ENCODE measurements around the gene GPATCH4.

GPATCH4 gene

GRCh38 chr1:156544592-156545102 lies 56.6 kb downstream of the GPATCH4 start:
- DNase-seq (ENCODE audit: low read depth) = no peak
- H3K36me3 ChIP-seq (ENCODE audit: control insufficient read depth, insufficient read depth, low read length, severe bottlenecking) = no peaks in the 10 kb centered on the region

More at GRCh38 chr1:156544592-156545102, 56.6 kb downstream of the GPATCH4 start:
- Histone ChIP-seq H3K9ac (ENCODE audit: low read length) (no peak overlapping the region), H3K9me3 (ENCODE audit: control insufficient read depth, low read length) (no peaks in the 10 kb centered on the region), H3K27me3 (replicated peaks; ENCODE audit: control insufficient read depth, insufficient read depth, low read length) (no peaks in the 10 kb centered on the region), H3K4me1 (ENCODE audit: control insufficient read depth, insufficient read depth, low read length) (peaks cover 5% of the 10 kb centered on the region), H3K4me3 (ENCODE audit: low read length) (no peak overlapping the region)

Data from adipocyte (in vitro differentiated cells).